ENCODE measurements around the gene KSR1. TPM values are rescaled to one million over a fixed set of nuclear protein-coding genes. Genes with fewer than 3 reads are reported as not detected.

Gene KSR1
- total and polyA plus RNA-seq, 9 of the 15 experiments (the other 6 are each of a cell fraction or from before 2014, with no cell fraction given), result 1.4 to 51.7 (median 18.4) TPM

- TF ChIP-seq DPF2 (IDR thresholded peaks at IDR 0.05), result peak; percentile 85
- 0 out of 2 replicates have a peak, but pooled peaks have one; percentile 12 for TF ChIP-seq HES1 (IDR thresholded peaks at IDR 0.05; ENCODE audit: low read depth)
- TF ChIP-seq ELK1 (CRISPR knock-in tag; IDR thresholded peaks at IDR 0.05), result no peak
- TF ChIP-seq ZNF398 (CRISPR knock-in tag; IDR thresholded peaks at IDR 0.05), result no peak
- TF ChIP-seq PYGO2 (tag; IDR thresholded peaks at IDR 0.05), result no peak
- no peak for TF ChIP-seq ZBED1 (IDR thresholded peaks at IDR 0.05)
- no peak for TF ChIP-seq RBM34 (IDR thresholded peaks at IDR 0.05; ENCODE audit: borderline replicate concordance, insufficient read depth, low read length)
- no peak for TF ChIP-seq MAFK (IDR thresholded peaks at IDR 0.05; ENCODE audit: low read length)
- no peak; a peak in 1 of 4 replicates for TF ChIP-seq SRF (CRISPR knock-in tag; IDR thresholded peaks at IDR 0.05)
- no peak for TF ChIP-seq HNRNPLL (IDR thresholded peaks at IDR 0.05; ENCODE audit: low read depth, low read length, poor library complexity, severe bottlenecking)
- peak; percentile 64 for TF ChIP-seq BRD9 (IDR thresholded peaks at IDR 0.05; ENCODE audit: low read depth, partially characterized antibody)
- peak in 1 of 2 experiments; percentile 18; a peak in 1 of 3 replicates for TF ChIP-seq CBX3 (IDR thresholded peaks at IDR 0.05; ENCODE audit: borderline replicate concordance in 1 of 2, low read length in 2 of 2)
- no peak for TF ChIP-seq POLR3G (IDR thresholded peaks at IDR 0.05; ENCODE audit: extremely low read depth, insufficient read length, insufficient replicate concordance)
- TF ChIP-seq HDAC8 (tag; IDR thresholded peaks at IDR 0.05), result no peak
- TF ChIP-seq BMI1 (IDR thresholded peaks at IDR 0.05; ENCODE audit: low read length), result no peak
- no peak for TF ChIP-seq MLLT1 (IDR thresholded peaks at IDR 0.05)
- no peak for TF ChIP-seq ATF4 (CRISPR knock-in tag; IDR thresholded peaks at IDR 0.05)
- TF ChIP-seq CGGBP1 (CRISPR knock-in tag; IDR thresholded peaks at IDR 0.05), result no peak
- TF ChIP-seq ZNF41 (CRISPR knock-in tag; conservative IDR thresholded peaks at IDR 0.05), result no peak
- peak; percentile 99 for TF ChIP-seq HMBOX1 (IDR thresholded peaks at IDR 0.05)
- peak in 1 of 2 experiments; percentile 40; a peak in 2 of 4 replicates for TF ChIP-seq RAD21 (CRISPR knock-in tag; conservative IDR thresholded peaks at IDR 0.05 in 1 of 2, IDR thresholded peaks at IDR 0.05 in 1 of 2)
Measured at GRCh38 chr17:27491713-27492190, 35.5 kb downstream of the KSR1 start (continued).
